ENCODE results near the gene GSAP.

Gene GSAP

GRCh38 chr7:77318019-77318418, 98.1 kb downstream of the GSAP start:
- no peak for TF ChIP-seq CTCF (IDR thresholded peaks at IDR 0.05)

GRCh38 chr7:77316219-77316978, 99.8 kb downstream of the GSAP start:
- TF ChIP-seq CTCF (IDR thresholded peaks at IDR 0.05): no peak

GRCh38 chr7:77315182-77315591, 101.0 kb downstream of the GSAP start:
- TF ChIP-seq CTCF (IDR thresholded peaks at IDR 0.05): no peak

GRCh38 chr7:77313876-77314480, 102.2 kb downstream of the GSAP start:
- TF ChIP-seq CTCF (IDR thresholded peaks at IDR 0.05): no peak

GRCh38 chr7:77313085-77313484, 103.1 kb downstream of the GSAP start:
- TF ChIP-seq CTCF (IDR thresholded peaks at IDR 0.05): no peak

- no peak for TF ChIP-seq CTCF (IDR thresholded peaks at IDR 0.05)
Measured at GRCh38 chr7:77310982-77311381, 105.2 kb downstream of the GSAP start.

GRCh38 chr7:77309714-77310220, 106.4 kb downstream of the GSAP start:
- no peak for TF ChIP-seq CTCF (IDR thresholded peaks at IDR 0.05)

Data from LNCAP (cell line).